NCI-H510A (cell line): ENCODE data around the gene ALDH1A3.

Experiments
- DNase-seq: peaks from one replicate; lab custom pipeline; 2025; lab: John Stamatoyannopoulos, UW

The ALDH1A3 gene

DNA sequence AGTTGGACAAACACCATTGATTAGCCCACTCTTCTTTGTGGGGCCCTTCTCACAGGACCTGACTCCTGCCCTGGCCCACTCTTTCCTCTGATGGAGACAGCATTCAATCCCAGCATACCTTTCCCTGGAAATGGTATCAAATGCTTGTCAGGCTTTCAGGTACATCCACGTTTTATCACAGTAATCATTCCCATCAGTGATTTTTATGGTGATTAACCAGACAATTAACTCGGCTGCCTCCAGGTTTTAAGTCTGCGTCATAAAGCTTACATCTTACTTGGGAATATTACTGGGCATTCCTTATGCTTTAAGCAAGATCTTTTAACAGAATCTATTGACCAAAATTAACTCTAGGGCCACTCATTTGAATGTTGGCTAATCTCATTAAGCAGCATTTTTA, 72.9 kb downstream of the ALDH1A3 start:
- DNase-seq: no peak

- no peak for DNase-seq
Measured at GRCh38 chr15:100958326-100959065, 78.9 kb downstream of the ALDH1A3 start.

DNA sequence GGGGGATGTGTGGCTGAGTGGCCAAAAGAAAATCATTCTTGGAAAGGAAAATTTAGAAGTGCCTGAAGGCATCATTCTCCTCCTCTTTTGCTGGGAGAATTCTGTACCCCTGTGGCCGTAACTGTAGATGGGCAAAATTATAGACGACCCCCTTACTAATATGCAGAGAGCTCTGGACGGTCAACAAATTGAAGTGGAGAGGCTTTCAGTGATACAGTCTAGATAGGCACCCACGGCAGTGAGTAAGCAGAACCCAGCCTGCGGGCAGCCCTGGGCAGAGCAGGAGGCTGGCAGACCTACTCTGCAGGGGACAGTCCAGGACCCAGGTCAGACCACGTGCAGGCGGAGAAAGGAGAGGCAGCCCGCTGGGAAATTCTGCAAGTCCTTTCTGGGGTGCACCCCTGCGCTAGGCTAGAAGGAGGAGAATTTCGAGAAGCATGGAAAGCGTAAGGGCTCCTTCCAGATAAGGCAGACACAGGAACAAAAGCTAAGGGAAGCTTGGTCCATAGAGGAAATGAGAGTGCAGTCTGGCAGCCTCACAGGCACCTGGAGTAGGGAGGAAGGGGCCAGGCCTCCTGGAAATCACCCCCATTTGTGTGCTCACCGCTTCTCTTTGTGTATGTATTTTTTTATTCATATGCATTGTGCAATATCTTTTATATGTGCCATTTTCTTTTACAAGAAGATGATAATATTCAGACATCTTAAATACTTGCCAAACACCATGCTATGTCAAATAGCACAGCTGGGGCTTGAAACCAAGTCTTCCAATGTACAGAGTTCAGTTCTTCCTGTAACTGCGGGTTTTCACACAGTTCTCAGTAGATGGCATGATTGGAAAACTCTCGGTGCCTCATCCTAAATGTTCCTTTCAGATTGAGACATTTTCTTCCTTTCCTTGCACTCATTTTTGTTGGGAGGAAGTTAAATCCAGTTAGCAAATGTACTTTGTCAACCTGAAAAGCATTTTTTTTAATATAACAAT, 79.7 kb downstream of the ALDH1A3 start:
- no peak for DNase-seq
